Left cardiac atrium (tissue), 4 donors: ENCODE data around the gene NLK. TPM values are rescaled to one million over a fixed set of nuclear protein-coding genes. Genes with fewer than 3 reads are reported as not detected.
"Not testable (repeated sequence)": the region's sequence is repeated elsewhere in the genome, so short reads cannot be mapped to it uniquely, and the experiment has no call there.

Experiments used
- ATAC-seq, 2 donors: fragments of 200-7000 bp; cut with Tn5 transposase; one replicate each; pipeline ENCODE4 v1.9.1; 2020; ENCODE audit warnings: mild to moderate bottlenecking in 2 of 2, moderate library complexity in 2 of 2
- DNase-seq: peaks from one replicate; pipeline ENCODE4 v3.0.0-alpha.2; 2020
- intact Hi-C, 2 donors: fragments of 100-400 bp; cut with DNase I; formaldehyde crosslinking; loops; one replicate each; pipeline versions ENCODE4 v1.14.1 to v1.15.1; 2022 to 2023
- total RNA-seq, 2 donors: library from RNA; stranded (reverse); fragmentation: NEBNext Ultra II Directional; extraction: Animal tissue kit (Norgen Biotek cat#: 25700); gene quantifications; one replicate each; pipeline ENCODE4 v1.2.1, GENCODE V29; 2021
- donor health status: DM: no; HTN: yes; CAD: no.
- donor health status: DM: no; HTN: yes; CAD: no; lungs with severe emphysema.
- donor health status: DM: yes; HTN: yes; CAD: no.
- donor health status: Dilated cardiomyopathy.

Gene NLK
- total RNA-seq, 2 donors from 2014 or later: 19.4 to 22.5 TPM

DNA sequence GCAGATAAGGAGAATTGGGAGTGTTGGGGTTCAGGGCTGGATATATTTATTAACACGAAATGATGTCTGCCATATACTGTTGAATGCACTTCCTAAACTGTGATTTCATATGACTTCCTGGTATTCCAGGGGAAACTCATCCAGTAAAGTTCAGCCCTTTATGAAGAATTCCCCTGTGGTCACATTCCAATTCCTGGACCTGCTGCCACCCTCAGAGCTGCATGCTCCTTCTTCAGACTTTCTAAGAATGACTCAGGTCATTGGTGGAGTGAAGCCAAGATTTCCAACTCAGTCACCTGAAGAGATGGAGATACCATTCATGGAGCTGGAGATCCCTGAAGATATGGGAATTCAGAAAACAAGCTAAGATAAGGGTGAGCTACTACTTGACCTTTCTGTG lies 162.3 kb downstream of the NLK start:
- intact Hi-C loops: no loop called here
- ATAC-seq (no peak), DNase-seq (no peak)

DNA sequence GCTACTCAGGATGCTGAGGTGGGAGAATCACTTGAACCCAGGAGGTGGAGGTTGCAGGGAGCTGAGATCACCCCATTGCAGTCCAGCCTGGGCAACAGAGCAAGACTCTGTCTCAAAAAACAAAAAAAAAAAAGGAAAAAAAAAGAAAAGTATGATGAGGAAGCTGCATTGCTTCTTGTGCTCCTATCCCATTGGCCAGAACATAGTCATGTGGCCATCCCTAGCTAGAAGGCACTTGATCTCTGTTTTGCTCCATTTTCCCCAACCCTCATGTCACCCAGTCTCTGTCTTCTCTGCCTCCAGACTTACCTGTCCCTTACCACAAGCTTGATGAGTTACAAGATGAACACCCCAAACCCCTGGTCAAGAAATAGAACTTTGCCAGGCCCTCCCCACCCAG lies 163.8 kb downstream of the NLK start:
- intact Hi-C loops: no loop called here
- DNase-seq (no peak), ATAC-seq (no peak)

DNA sequence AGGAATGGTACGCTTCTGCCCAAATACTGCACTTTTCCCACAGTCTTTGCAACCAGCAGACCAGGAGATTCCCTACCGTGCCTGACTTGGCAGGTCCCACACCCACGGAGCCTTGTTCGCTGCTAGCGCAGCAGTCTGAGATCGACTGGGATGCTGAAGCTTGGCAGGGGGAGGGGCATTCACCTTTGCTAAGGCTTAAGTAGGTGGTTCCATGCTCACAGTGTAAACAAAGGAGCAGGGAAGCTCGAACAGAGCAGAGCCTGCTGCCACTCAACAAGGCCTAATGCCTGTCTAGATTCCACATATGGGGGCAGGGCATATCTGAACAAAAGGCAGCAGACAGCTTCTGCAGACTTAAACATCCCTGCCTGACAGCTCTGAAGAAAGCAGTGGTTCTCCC lies 169.3 kb downstream of the NLK start:
- intact Hi-C loops: loop anchor here in 1 of 2 donors (10.0 kb wide), 1 partner anchor 63 kb away; no protein-coding TSS in a partner anchor
- no peak for DNase-seq
- no peak for ATAC-seq

DNA sequence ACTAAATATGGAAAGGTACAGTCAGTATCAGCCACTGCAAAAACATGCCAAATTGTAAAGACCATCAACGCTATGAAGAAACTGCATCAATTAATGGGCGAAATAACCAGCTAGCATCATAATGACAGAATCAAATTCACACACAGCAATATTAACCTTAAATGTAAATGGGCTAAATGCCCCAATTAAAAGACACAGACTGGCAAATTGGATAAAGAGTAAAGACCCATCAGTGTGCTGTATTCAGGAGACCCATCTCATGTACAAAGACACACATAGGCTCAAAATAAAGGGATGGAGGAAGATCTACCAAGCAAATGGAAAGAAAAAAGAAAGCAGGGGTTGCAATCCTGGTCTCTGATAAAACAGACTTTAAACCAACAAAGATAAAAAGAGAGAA lies 171.1 kb downstream of the NLK start:
- not testable (repeated sequence) for ATAC-seq, DNase-seq
- intact Hi-C loops: loop anchor here in 1 of 2 donors (10.0 kb wide), 1 partner anchor 61 kb away; no protein-coding TSS in a partner anchor

DNA sequence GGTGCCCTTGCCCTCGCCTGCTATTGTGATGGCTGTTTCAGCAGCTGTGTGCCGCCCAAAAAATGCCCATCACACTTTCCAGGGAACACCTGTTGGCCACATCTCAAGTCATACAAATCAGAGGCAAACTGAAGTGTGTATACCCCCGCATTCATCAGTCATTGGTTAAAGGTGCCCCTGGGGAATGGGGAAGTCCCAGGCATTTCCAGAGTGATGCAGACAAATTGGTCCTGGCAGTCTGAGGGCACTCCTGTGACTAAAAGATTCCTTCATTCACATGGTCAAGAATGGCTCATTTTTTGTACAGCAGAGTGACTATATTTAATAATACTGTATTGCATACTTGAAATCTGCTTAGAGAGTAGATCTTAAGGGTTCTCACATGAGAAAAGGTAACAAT lies 173.6 kb downstream of the NLK start:
- ATAC-seq (no peak), DNase-seq (no peak)
- intact Hi-C loops: loop anchor here in 1 of 2 donors (10.0 kb wide), 1 partner anchor 59 kb away; no protein-coding TSS in a partner anchor

DNA sequence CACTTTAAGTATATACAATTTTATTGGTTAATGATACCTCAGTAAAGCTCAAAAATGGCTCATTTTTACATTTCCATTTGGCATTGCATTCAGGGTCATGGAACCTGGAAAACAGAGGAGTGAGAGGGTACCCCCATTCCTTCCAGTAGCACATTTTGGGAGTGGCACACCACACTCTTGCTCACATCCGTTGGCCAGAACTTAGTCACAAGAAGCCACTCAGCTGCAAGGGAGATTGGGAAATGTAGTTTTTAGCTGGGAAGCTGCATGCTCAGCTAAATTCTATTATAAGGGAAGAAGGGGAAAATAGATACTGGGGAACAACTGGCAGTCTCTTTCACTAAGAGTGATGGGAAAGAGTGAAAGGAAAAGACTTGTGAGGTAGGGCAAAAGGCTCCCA lies 174.1 kb downstream of the NLK start:
- no peak for ATAC-seq
- intact Hi-C loops: loop anchor here in 1 of 2 donors (10.0 kb wide), 1 partner anchor 58 kb away; no protein-coding TSS in a partner anchor

DNA sequence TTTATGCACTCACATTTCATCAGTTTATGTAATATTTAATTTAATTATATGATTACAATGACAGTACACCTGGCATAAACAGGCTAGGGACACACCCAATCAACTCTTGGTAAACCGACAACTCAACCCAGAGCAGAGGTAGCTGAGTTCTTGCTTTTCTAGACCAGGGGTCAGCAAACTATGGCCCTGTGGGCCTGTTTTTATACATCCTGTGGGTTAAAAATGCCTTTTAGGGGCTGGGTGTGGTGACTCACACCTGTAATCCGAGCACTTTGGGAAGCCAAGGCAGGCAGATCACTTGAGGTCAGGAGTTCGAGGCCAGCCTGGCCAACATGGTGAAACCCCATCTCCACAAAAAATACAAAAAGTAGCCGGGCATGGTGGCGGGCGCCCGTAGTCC lies 177.3 kb downstream of the NLK start:
- intact Hi-C loops: loop anchor here in 1 of 2 donors (10.0 kb wide), 1 partner anchor 55 kb away; no protein-coding TSS in a partner anchor
- DNase-seq (no peak), ATAC-seq (no peak)

More for the DNA sequence above, 174.1 kb downstream of the NLK start:
- no peak for DNase-seq

DNA sequence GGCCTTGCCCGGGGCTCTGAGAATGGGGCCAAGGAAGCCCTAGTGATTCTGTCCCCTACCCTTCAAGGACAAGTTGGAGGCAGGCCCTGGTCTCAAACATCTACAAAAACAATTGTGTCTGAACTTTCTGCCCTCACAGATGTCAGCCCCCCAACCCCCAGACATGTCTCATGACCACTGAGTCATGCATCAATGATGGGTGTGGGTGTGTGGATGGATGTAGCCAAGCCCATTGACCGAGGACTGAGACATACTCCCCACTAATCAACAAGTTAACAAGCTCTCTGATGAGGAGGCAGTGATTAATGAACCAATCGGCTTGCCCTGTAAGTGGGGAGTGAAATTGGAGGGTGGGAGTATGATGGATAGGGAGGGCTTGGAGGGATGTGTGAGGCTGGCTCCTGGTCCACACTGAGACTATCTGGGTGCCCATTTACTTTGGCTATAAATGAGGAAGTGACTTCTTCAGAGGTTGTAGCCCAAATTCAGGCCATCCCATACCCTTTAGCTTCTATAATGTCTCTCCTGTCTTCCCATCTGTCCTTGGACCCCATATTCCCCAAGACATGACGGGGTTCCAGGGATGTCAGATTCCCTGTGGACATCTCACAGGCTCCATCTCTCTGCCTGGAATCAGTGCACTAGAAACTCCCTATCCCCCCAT lies 179.4 kb downstream of the NLK start:
- intact Hi-C loops: no loop called here
- DNase-seq (no peak), ATAC-seq (no peak)

DNA sequence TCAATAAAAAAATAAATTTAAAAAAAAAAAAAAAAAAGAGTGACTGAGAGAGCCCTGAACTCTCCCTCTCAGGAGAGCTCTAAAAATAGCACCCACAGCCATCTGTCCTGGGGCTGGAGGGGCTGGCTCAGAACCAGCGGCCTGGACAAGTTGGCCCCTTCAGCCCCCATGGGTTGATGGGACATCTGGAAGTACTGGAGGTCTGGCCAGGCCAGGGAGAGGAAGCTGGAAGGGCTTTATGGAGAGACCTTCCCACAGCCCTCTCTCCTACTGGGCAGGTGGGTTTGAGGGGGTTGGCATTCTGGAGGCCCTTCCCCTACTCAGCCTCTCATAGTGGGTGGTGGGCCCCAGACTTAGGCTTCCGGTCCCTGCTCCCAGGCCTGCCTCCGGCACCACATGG lies 182.8 kb downstream of the NLK start:
- DNase-seq: no peak
- intact Hi-C loops: no loop called here

DNA sequence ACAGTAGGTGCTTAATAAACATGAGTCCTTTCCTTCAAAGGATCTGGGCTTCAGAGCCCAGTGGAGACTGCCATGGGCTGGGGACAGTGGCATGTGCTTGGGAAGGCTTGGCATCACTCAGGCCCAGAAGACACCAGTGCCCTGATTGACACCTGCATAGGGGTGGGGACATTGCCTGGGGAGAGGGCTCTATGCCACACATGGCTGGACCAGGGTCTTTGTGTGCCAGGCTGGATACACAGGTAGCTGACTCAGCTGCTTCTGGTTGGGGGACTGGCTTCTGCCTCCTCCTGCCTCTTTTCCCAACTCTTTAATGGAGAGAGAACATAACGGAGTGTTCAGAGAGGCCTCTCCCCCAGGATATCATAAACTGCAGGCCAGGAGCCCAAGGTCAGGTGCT lies 183.4 kb downstream of the NLK start:
- no peak for DNase-seq
- no peak for ATAC-seq
- intact Hi-C loops: no loop called here

More for the DNA sequence above, 182.8 kb downstream of the NLK start:
- ATAC-seq: peak in 1 of 2 donors; percentile 29

DNA sequence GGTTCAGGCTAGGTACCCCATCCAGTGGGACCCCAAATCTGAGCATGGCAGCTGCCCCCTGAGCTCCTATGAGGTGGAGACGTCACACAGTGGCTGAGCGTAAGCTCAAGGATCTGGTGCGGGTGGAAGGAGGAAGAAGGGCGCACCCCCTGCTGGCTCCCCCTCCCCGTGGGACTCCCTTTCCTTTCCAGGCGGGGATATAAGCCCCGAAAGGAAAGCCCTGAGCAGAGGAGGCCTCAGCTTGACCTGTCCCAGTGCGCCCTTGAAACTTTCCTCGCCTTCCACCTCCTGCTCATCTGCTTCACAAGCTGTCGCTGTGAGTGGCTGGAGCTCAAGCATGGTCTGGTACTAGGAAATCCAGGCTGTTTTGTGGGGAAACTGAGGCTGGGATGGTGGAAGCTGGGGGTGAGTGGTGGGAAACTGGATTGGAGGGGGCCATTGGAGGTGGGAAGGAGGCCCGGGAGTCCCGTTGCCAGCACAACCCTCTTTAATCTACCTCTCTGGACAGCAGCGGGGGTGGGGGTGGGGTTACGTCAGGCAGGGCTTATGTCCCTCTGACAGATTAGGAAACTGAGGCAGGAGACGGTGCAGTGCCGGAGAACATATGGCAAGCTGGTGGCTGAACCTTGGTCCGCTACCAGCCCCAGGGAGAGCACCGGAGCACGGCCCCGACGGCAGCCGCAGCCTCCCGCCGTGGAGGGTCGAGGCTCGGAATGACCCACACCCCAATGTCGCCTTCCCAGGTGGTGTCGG lies 184.3 kb downstream of the NLK start:
- no peak for ATAC-seq
- intact Hi-C loops: no loop called here
- DNase-seq: no peak

DNA sequence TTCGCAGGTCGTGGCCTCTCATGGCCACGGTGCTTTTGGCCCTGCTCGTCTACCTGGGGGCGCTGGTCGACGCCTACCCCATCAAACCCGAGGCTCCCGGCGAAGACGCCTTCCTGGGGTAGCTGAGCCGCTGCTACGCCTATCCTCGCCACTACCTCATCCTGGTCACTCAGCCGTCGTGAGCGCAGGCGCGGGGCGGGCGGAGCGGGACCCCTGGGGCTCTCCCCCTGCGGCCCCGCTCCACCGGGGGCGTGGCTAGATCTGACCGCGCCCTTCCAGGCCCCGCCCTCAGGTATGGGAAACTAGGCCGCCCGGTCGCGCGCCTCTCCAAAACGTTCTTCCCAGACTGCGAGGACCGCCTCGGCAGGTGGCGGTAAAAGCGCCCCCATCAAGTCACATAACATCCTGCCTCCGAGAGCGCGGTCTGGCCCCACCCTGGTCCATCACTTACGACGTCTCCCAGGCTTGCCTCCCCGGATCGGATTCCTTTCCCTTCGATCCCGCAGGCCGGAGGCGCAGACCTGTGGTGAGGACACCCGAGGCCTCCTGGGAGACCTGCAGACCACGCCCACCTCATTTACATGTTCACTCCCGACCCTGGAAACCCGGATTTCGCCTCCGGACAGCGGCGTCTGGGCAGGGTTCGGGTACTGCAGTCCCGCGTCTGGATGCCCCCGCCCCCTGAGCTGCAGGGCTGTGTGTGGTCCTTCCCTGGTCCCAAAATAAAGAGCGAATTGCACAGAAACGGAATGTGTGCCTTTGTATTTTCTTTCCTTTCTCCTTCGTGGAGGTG lies 185.0 kb downstream of the NLK start:
- intact Hi-C loops: no loop called here
- ATAC-seq (peak; percentile 76 to 78), DNase-seq (peak; percentile 38)

DNA sequence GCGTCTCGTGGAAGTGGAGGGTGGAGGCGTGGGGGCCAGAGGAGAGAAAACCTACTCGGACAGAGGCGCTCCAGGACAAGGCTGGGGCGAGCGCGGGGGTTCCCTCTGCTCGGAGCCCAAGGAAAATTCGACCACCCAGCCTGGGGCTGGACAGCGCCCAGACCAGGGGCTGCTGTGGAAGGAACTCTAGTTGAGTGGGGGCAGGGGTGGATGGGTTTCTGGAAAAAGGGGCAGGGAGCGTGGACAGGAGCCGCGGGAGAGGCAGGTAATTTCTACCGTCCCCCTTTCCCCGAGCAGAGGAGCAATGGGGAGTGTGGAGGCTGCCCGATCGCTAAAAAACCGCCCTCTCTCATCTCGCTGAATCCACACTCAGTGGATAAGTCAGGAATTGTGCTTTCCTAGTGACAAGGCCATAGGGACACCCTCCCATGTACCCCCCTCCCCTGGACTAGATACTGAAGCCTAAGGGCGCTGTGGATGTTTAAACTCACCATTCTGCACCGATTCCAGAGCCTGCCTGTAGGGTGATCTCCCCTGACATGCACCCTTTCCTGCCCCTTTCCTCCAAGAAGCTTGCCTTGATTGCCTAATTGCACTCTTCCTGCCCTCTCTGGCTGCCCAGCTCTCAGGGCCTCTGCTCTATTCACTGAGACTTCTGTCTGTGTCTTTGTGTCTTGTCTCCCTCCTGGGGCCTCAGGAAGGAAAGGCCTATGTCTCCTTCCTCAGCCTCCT lies 185.8 kb downstream of the NLK start:
- DNase-seq: no peak
- peak in 1 of 2 donors; percentile 28 for ATAC-seq
- intact Hi-C loops: no loop called here

DNA sequence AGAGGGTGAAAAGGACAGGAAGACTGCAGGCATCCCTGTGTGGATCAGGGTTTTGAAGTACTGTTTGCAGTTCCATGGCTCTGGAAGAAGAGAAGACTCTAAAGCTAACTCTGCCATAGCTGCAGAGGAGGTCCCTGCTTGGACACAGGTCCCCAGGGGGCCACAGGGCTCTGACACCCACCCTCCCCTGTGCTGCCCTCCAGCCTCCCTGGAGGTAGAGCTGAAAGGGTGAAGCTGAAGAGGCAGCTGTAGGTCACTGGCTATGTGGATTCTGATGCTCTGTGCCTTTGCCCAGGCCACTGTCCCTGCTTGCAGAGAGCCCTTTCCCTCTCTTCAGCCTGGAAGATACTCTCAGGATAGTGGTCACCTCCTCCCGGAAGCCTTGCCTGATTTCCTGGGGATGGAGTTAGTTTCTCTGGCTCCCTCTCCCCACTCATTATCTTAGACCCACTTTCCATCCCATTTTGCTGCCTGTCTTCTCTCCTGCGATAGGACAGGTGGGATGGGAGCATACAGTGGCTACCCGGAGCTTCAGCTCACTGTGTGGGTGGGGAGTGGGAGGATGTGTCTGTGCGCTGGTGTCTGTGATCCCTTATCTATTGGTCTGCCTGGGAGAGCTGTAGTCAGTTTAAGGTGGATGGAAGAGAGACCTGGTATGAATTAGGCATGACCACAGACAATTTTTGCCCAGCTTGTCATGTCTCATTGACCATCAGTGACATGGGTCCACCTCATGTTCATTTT lies 186.7 kb downstream of the NLK start:
- intact Hi-C loops: no loop called here
- DNase-seq (no peak), ATAC-seq (no peak)

DNA sequence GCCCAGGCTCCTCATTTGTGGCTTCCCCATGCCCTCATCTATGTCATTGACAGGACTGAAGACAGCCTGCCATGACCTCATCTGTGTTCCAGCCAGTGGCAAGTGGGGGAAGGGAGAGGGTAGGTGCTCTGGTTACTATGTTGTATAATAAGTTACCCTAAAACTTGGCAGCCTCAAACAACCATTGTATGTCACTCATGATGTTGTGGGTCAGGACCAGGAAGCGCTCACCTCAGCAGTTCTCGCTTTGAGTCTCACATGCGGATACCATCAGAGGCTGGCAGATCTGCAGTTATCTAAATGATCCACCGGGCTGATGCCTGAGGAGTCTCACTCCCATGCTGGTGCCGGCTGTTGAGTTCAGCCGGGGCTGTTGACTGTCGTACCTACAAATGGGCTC lies 187.5 kb downstream of the NLK start:
- intact Hi-C loops: no loop called here
- no peak for DNase-seq

DNA sequence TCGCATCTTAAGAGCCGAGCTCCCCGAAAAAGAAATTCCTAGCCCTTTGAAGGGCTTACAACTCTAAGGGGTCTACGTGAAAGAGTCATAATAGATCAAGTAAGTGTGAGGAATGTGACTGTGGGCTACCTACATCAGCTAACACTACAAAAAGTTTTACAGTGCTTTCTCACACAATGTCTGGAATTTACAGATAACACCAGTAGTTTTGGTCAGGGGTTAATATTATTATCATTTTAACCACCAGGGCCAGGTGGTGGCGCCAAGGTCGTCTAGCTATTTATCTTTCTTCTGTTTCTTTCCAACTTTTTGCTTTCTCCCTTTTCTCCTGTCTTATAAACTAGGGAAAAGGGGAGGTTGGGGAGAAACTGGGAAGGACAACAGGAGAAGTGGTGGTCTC lies 188.1 kb downstream of the NLK start:
- intact Hi-C loops, DNase-seq, ATAC-seq: not testable (repeated sequence)

More for the DNA sequence above, 187.5 kb downstream of the NLK start:
- no peak for ATAC-seq

DNA sequence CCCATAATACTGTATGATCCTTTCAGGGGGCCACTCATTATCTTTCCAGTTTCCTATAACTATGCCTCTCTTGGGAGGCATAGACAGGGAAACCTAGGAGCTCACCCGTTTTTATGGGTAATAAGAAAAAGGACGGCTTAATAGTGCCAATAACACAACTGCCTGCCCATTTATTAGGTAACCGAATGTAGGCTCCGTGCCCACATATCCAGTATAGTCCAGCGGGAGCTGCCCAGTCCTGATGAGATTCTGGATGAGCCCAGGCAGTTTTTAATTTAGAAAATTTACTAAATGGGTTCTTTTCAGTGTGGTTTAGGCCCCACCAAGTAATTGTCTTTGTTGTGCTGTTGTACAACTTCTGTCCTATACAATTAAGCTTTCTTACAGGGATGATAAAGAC lies 189.1 kb downstream of the NLK start:
- ATAC-seq, DNase-seq: not testable (repeated sequence)

More for the DNA sequence above, 189.1 kb downstream of the NLK start:
- intact Hi-C loops: not testable (repeated sequence)
